K562 (cell line): ENCODE data around the gene WBP2NL. TPM values are rescaled to one million over a fixed set of nuclear protein-coding genes. Genes with fewer than 3 reads are reported as not detected.

Source experiments
- ATAC-seq: fragments of 200-7000 bp; cut with Tn5 transposase; 3 replicates; pipeline ENCODE4 v1.9.1; 2020; ENCODE audit warnings: moderate library complexity
- BruUV-seq: library from RNA; stranded (reverse); fragments of 400-500 nt; replicated peaks from 2 replicates; lab custom pipeline; 2021; lab: Mats Ljungman, UMichigan
- CTCF ChIA-PET: fragments of 300-600 bp; formaldehyde crosslinking; extraction: SDS; loops from one replicate; lab custom pipeline; 2021; ENCODE audit warnings: low intra/inter-chr PET ratio; lab: Yijun Ruan, JAX
- POLR2A ChIA-PET: fragments of 300-600, 350-650 bp; sonication (Branson Sonifier 250); formaldehyde crosslinking; extraction: SDS; loops from one replicate; lab custom pipeline; 2021; ENCODE audit warnings: antibody characterized with exemption, inconsistent platforms; lab: Yijun Ruan, JAX
- DNase-seq, 4 experiments: peaks; one replicate each; pipeline versions ENCODE4 v3.0.0 to v3.0.0-alpha.2; 2011 to 2018; ENCODE audit warnings: low spot score in 3 of 4, mixed read lengths in 3 of 4; ENCODE audit errors: extremely low read depth in 1 of 4
- FAIRE-seq: peaks from 2 replicates; lab custom pipeline; 2011; peaks lifted over from hg19 to GRCh38; lab: Jason Lieb, UNC
- H2AFZ ChIP-seq: 2 replicates; pipeline ENCODE4 v1.6.0; 2011; ENCODE audit warnings: low read depth, low read length, control low read depth, inconsistent platforms
- H3K27ac ChIP-seq: fragments of 200-600 bp; 3 replicates; pipeline ENCODE4 v1.8.0; 2011; ENCODE audit warnings: low read depth, mild to moderate bottlenecking, control low read depth, inconsistent platforms, low read length, moderate library complexity, mixed read lengths; ENCODE audit errors: extremely low read depth
- H3K27me3 ChIP-seq, 2 experiments: fragments of 300-600 bp in 1 of 2; 2 replicates in 1 of 2; 3 replicates in 1 of 2; pipeline versions ENCODE4 v1.6.0 to v1.8.0; 2011; ENCODE audit warnings: inconsistent platforms in 2 of 2, low read length in 2 of 2, mild to moderate bottlenecking in 1 of 2, mixed read lengths in 1 of 2, moderate library complexity in 1 of 2; ENCODE audit not compliant: control insufficient read depth in 2 of 2, insufficient read depth in 2 of 2
- H3K36me3 ChIP-seq: fragments of 300-600 bp; 3 replicates; pipeline ENCODE4 v1.8.0; 2011; ENCODE audit warnings: mild to moderate bottlenecking, low read length, inconsistent platforms; ENCODE audit not compliant: control insufficient read depth, insufficient read depth
- H3K4me1 ChIP-seq, 2 experiments: fragments of 200-600 bp in 1 of 2; replicated peaks in 1 of 2; 2 replicates in 1 of 2; 3 replicates in 1 of 2; pipeline versions ENCODE4 v1.5.1 to v1.8.0; 2011; ENCODE audit warnings: inconsistent platforms in 2 of 2, low read length in 2 of 2, mild to moderate bottlenecking in 1 of 2, mixed read lengths in 1 of 2, moderate library complexity in 1 of 2; ENCODE audit not compliant: control insufficient read depth in 2 of 2, insufficient read depth in 2 of 2
- H3K4me2 ChIP-seq: 2 replicates; pipeline ENCODE4 v1.6.1; 2011; ENCODE audit warnings: low read length, control low read depth, inconsistent platforms, mixed read lengths; ENCODE audit not compliant: insufficient read depth
- H3K4me3 ChIP-seq: fragments of 200-600 bp; sonication (generic), shearing (Covaris generic); 2 replicates; pipeline ENCODE4 v1.5.1; 2016; ENCODE audit warnings: control low read depth, inconsistent platforms
- H3K79me2 ChIP-seq: fragments of 200-600 bp; 3 replicates; pipeline ENCODE4 v1.8.0; 2011; ENCODE audit warnings: low read length, inconsistent platforms; ENCODE audit not compliant: control insufficient read depth, insufficient read depth
- H3K9ac ChIP-seq, 2 experiments: 2 replicates each; pipeline versions ENCODE4 v1.6.0 to v1.6.1; 2011; ENCODE audit warnings: low read depth in 2 of 2, low read length in 2 of 2, control low read depth in 1 of 2, inconsistent platforms in 1 of 2, mild to moderate bottlenecking in 1 of 2, mixed read lengths in 1 of 2; ENCODE audit not compliant: insufficient read depth in 1 of 2
- H3K9me1 ChIP-seq: one replicate; pipeline ENCODE4 v1.6.0; 2011; ENCODE audit warnings: inconsistent platforms, mild to moderate bottlenecking, low read length, moderate library complexity; ENCODE audit not compliant: control insufficient read depth, insufficient read depth
- H3K9me3 ChIP-seq: replicated peaks from 2 replicates; pipeline ENCODE4 v1.5.1; 2011; ENCODE audit warnings: low read depth, low read length, inconsistent platforms; ENCODE audit not compliant: control insufficient read depth, insufficient read depth
- H4K20me1 ChIP-seq: replicated peaks from 2 replicates; pipeline ENCODE4 v1.6.1; 2011; ENCODE audit warnings: low read length, inconsistent platforms, mixed read lengths; ENCODE audit not compliant: control insufficient read depth, insufficient read depth
- ARID3A ChIP-seq: IDR thresholded peaks from 2 replicates; pipeline ENCODE4 v1.6.1; 2012; ENCODE audit warnings: low read depth, low read length, improper control_type of control experiment, borderline replicate concordance
- CREB1 ChIP-seq, 2 experiments: sonication (generic) in 1 of 2; formaldehyde crosslinking in 1 of 2; IDR thresholded peaks; 2 replicates each; pipeline versions ENCODE4 v1.6.1 to v1.8.0; 2012 to 2022; ENCODE audit warnings: inconsistent platforms in 1 of 2, mild to moderate bottlenecking in 1 of 2, missing genetic modification reagents in 1 of 2, moderate library complexity in 1 of 2
- HDGF ChIP-seq: fragments of 450-650 bp; IDR thresholded peaks from 2 replicates; pipeline ENCODE4 v1.6.1; 2016
- HES1 ChIP-seq: fragments of 450-650 bp; IDR thresholded peaks from 2 replicates; pipeline ENCODE4 v1.6.1; 2016; ENCODE audit warnings: low read depth, mild to moderate bottlenecking, moderate library complexity
- HIVEP1 ChIP-seq: fragments of 250-450 bp; sonication (Bioruptor Pico); IDR thresholded peaks from 2 replicates; pipeline ENCODE4 v1.4.0; 2020; ENCODE audit warnings: mild to moderate bottlenecking
- ILF3 ChIP-seq: fragments of 450-650 bp; IDR thresholded peaks from 2 replicates; pipeline ENCODE4 v1.6.1; 2018; ENCODE audit warnings: antibody characterized with exemption, mild to moderate bottlenecking, moderate library complexity, borderline replicate concordance
- L3MBTL2 ChIP-seq: fragments of 450-650 bp; IDR thresholded peaks from 2 replicates; pipeline ENCODE4 v1.6.1; 2016; ENCODE audit warnings: mild to moderate bottlenecking, moderate library complexity
- MTF1 ChIP-seq: fragments of 250-450 bp; sonication (Bioruptor Pico); IDR thresholded peaks from 2 replicates; pipeline ENCODE4 v1.9.0; 2021; ENCODE audit warnings: moderate library complexity, mild to moderate bottlenecking, inconsistent platforms, borderline replicate concordance
- POLR2G ChIP-seq: fragments of 200-400 bp; formaldehyde crosslinking; IDR thresholded peaks from 2 replicates; pipeline ENCODE4 v1.6.1; 2017; ENCODE audit warnings: low read depth, mild to moderate bottlenecking, antibody characterized with exemption, low read length, moderate library complexity
- ZNF197 ChIP-seq: fragments of 200-800 bp; sonication (Bioruptor generic); IDR thresholded peaks from 2 replicates; pipeline ENCODE4 v1.6.1; 2016; ENCODE audit warnings: low read depth, missing genetic modification characterization, missing compliant biosample characterization
- ZNF277 ChIP-seq: fragments of 250-450 bp; sonication (Bioruptor Pico); IDR thresholded peaks from 2 replicates; pipeline ENCODE4 v1.8.0; 2022; ENCODE audit warnings: inconsistent platforms, mild to moderate bottlenecking, moderate library complexity, borderline replicate concordance
- WGBS: fragments of 100-300 bp; shearing (Covaris generic); methylation state at CpG from one replicate; pipeline ENCODE4 v1.1.6; 2016; ENCODE audit warnings: low coverage, mixed read lengths; ENCODE audit not compliant: insufficient coverage; ENCODE audit errors: missing lambda C conversion rate; 5-methylcytosine and 5-hydroxymethylcytosine counted together
- in situ Hi-C: fragments of 300-500 bp; cut with MboI; formaldehyde crosslinking; loops from 4 replicates; pipeline ENCODE4 v1.15.0; 2018; ENCODE audit warnings: inconsistent platforms, mixed read lengths
- intact Hi-C: fragments of 100-400 bp; cut with micrococcal nuclease; formaldehyde crosslinking; loops from 2 replicates; pipeline ENCODE4 v1.14.2; 2022
- polyA plus RNA-seq, 8 experiments: library from polyadenylated mRNA; depleted of rRNA in 4 of 8; stranded (reverse) in 5 of 8; unstranded in 3 of 8; fragments of >200 nt; fragmentation: Nextera tagmentation in 2 of 8; fragmentation: Illumina TruSeq in 1 of 8; extraction: Ambion mirVana in 2 of 8; extraction: Trizol in 1 of 8; gene quantifications; 2 replicates each; pipeline versions ENCODE4 v1.2.1 to v1.2.3, GENCODE V29; 2011 to 2014; ENCODE audit warnings: inconsistent platforms in 1 of 8, missing spikeins in 1 of 8
- total RNA-seq, 7 experiments: library from RNA; depleted of rRNA in 6 of 7; stranded (reverse); fragments of >200 nt in 6 of 7; fragmentation: Illumina TruSeq in 2 of 7; extraction: Trizol in 2 of 7; gene quantifications; 2 replicates each; pipeline versions ENCODE4 v1.2.1 to v1.2.3, GENCODE V29; 2011 to 2021; ENCODE audit warnings: low replicate concordance in 1 of 7
- TF ChIP-seq, protein P1 (sequence below): fragments of 250-450 bp; sonication (Bioruptor Pico); IDR thresholded peaks from 2 replicates; pipeline ENCODE4 v1.4.0; 2020; ENCODE audit warnings: borderline replicate concordance
- TF ChIP-seq, protein P2 (sequence below): fragments of 200-800 bp; sonication (Bioruptor generic); IDR thresholded peaks from 2 replicates; pipeline ENCODE4 v1.6.1; 2017; ENCODE audit warnings: missing genetic modification characterization, missing compliant biosample characterization

Gene WBP2NL
- total and polyA plus RNA-seq, 9 of the 15 experiments (the other 6 are each of a cell fraction or from before 2014, with no cell fraction given): not detected

DNA sequence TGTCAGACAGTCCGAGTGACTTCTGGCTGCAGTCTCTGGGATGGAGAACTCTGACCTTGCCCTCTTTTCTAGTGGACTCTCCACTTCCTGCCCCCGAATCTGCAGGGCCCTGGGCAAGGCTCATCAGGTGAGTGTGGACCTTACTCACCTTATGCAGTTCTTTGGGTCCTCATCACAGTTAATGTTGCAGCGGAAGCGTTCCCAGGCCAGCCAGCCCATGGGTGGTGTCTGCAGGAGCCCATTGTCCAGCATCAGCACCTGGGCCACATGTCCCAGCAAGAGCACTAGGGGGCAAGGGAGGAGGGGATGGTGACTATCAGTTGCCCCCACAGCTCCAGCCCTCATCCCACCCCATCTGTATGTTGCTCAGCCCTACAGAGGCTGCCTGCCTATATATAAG, 69.7 kb downstream of the WBP2NL start:
- H3K36me3 ChIP-seq: peaks cover 34% of the 10 kb centered on the region; the same call in 2 of the 3 replicates
- no peaks in the 10 kb centered on the region for H3K9me3 ChIP-seq
- no peaks in the 10 kb centered on the region for H3K27me3 ChIP-seq
- TF ChIP-seq HDGF (no peak), ARID3A (no peak), POLR2G (no peak), MTF1 (CRISPR knock-in tag) (no peak), HIVEP1 (CRISPR knock-in tag) (no peak), CREB1 (IDR thresholded peaks at IDR 0.05) (no peak), CREB1 (CRISPR knock-in tag; IDR thresholded peaks at IDR 0.05) (no peak), ZNF277 (CRISPR knock-in tag) (no peak), L3MBTL2 (no peak), ZNF197 (CRISPR knock-in tag) (no peak), ILF3 (no peak), HES1 (no peak)
- TF ChIP-seq, protein P1, sequence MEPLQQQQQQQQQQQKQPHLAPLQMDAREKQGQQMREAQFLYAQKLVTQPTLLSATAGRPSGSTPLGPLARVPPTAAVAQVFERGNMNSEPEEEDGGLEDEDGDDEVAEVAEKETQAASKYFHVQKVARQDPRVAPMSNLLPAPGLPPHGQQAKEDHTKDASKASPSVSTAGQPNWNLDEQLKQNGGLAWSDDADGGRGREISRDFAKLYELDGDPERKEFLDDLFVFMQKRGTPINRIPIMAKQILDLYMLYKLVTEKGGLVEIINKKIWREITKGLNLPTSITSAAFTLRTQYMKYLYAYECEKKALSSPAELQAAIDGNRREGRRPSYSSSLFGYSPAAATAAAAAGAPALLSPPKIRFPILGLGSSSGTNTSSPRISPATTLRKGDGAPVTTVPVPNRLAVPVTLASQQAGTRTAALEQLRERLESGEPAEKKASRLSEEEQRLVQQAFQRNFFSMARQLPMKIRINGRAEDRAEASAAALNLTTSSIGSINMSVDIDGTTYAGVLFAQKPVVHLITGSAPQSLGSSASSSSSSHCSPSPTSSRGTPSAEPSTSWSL: no peak
- TF ChIP-seq, protein P2, sequence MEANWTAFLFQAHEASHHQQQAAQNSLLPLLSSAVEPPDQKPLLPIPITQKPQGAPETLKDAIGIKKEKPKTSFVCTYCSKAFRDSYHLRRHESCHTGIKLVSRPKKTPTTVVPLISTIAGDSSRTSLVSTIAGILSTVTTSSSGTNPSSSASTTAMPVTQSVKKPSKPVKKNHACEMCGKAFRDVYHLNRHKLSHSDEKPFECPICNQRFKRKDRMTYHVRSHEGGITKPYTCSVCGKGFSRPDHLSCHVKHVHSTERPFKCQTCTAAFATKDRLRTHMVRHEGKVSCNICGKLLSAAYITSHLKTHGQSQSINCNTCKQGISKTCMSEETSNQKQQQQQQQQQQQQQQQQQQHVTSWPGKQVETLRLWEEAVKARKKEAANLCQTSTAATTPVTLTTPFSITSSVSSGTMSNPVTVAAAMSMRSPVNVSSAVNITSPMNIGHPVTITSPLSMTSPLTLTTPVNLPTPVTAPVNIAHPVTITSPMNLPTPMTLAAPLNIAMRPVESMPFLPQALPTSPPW (CRISPR knock-in tag): no peak
- 77% methylated on average over 4 of the region's 4 CpGs for WGBS
- H3K9ac ChIP-seq: peak overlapping the region in 1 of 2 experiments; percentile 43; a peak in 1 of 4 replicates
- no peak overlapping the region for H2AFZ ChIP-seq
- in situ Hi-C loops (no loop called here), intact Hi-C loops (no loop called here)
- no peaks in the 10 kb centered on the region for H4K20me1 ChIP-seq
- FAIRE-seq (no peak), DNase-seq (no peak), ATAC-seq (no peak)
- H3K27ac ChIP-seq: no peak overlapping the region
- peaks cover 2% of the 10 kb centered on the region for H3K9me1 ChIP-seq
- no peak overlapping the region for H3K4me3 ChIP-seq
- ChIA-PET CTCF (no interaction called here), POLR2A (no interaction called here)
- no peak overlapping the region for H3K4me2 ChIP-seq
- peaks cover 21% of the 10 kb centered on the region for H3K79me2 ChIP-seq
- BruUV-seq: no TSS peak
- peaks cover 19 to 29% of the 10 kb centered on the region in 2 experiments; a peak in 4 of 5 replicates for H3K4me1 ChIP-seq
